GM18508 (cell line): Measurements from ENCODE around the gene ANKRD42.

Experiments used
- ATAC-seq: cut with Tn5 transposase; IDR thresholded peaks from one replicate; pipeline ENCODE4 v1.9.1; 2021; ENCODE audit warnings: moderate number of reproducible peaks; ENCODE audit not compliant: insufficient read depth, unreplicated experiment

The ANKRD42 gene

DNA sequence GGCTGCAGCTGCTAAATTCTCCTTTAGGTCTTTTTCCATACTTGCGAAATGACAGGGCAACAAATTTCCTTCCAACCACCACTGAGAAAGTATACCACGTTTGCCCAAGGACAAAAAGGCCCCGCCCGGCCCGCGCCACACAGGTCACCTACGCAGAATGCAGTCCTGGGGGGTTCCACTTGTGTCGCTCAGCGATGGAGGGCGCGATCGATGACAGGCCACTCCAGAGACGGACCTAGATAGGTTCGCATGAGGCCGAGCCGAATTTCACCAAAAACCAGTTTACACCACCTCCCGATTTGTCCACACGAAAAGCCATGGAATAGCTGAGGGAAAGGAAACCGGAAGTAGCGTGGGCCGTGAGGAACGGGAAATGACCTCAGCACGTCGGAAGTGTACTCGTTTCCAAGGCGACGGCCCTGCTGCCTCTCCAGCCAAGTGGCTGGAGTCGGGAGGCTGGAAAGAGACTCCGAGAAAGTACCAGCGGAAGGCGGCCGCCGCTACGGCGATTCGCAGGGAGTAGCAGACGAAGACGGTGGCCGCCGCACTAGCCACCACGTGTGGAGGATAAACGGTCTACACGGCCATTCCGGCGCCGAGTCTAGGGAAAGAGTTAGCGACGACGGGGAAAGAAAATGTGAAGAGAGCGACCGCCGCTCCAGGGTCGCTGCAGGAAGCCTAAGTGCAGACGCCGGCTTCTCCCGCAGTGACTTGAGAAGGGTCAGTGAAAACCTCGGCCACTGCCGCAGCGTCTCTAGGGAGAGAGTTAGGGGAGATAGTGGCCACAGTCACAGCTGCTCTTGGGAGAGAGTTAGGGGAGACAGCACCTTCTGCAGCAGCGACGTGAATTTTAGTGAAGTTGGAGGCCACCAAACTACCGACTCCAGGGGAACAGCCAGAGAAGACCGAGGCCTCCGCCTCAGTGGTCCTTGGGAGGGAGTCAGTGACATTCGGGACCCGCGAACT, at the start of gene ANKRD42:
ANKRD42 (plus strand) TSS at position 398 of the 966 bp plus-strand sequence. CDS start 959 bp downstream, outside the sequence.
- ATAC-seq: peak; percentile 79

DNA sequence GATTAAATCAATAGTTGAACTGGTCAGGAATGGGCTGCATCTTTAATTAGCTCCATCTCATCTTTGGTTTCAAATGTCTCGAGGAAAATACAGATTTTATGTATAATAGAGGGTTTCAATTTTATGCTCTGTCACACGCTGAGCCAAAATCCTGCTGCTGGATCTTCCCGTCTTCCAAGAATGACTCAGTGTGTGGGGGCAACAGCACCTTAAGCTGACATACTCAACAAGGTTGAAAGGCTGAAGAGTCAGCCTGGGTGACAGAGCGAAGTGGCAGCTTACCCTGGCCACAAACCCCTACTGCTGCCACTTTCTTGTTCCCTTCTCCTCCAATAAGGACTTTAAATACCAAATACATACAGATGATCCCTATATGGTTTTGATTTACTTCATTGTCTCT, 45.6 kb upstream of the ANKRD42 start:
- ATAC-seq: no peak

DNA sequence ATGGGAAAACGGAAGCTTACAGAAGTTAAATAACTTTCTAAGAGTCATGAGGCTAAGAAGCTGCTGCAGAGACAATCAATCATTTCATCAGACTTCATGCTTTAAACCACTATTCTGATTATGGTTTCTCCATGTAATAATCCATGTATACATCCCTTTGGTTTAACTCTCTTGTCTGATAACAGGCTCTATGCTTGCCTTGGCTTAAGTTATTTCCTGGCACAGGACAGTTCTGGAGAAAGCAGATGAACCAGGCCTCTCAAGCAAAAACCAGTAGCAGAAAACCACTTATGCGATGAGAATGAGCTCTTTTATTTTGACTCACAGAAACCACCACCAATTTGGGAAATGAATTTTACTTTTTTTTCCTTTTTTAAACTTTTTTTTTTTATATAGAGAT, 43.1 kb upstream of the ANKRD42 start:
- ATAC-seq: no peak

DNA sequence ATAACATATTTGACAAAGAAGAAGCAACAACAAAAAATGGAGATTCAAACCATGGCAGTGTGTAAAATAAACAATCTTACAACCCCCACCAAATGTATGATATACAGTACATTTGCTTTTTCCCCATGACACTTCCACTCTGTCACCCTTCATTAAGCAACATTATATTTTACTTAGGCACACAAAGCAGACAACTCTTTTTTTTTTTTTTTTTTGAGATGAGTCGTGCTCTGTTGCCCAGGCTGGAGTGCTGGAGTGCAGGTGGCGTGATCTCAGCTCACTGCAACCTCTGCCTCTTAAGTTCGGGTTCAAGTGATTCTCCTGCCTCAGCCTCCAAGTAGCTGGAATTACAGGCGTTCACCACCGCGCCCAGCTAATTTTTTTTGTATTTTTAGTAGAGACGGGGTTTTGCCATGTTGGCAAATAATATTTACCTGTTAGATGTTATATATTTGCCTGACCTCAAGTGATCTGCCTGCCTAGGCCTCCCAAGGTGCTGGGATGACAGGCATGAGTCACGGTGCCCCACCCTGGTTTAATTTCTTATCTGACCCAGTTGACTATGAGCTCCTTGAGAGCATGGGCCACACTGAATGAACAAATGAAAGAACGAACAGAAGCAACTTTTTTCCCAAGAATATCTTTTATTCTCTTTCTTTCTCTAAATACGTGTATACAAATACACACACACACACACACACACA, 42.1 kb upstream of the ANKRD42 start:
- ATAC-seq: no peak

DNA sequence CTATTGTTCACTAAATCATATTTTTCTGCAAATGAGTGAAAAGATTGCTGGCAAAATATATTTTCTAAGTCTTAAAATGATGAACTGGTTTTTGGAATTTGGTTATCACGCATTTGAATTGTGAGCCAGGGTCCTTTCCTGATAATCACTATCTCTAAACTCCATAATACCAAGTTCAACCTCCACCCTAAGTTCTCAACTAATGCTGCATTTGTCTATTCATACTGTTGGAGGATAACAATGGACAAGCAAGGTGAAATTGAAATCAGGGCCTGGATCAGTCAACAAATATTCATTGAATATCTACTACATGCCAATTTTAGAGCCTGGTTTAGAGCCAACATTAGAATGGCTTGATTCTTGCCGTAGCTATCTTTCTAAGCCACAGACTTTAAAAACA, 41.2 kb upstream of the ANKRD42 start:
- ATAC-seq: no peak

DNA sequence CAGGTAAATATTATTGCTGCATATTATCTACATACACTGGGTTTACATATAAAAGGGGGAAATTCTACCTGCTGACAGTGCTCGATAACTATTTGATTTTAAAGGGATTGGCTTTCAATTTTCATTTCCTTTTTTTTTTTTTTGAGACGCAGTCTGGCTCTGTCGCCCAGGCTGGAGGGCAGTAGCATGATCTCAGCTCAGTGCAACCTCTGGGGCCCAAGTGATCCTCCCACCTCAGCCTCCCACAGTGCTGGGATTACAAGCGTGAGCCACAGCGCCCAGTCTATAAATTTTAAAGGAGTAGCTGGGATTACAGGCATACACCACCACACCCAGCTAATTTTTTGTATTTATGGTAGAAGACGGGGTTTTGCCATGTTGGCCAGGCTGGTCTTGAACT, 39.7 kb upstream of the ANKRD42 start:
- no peak for ATAC-seq

DNA sequence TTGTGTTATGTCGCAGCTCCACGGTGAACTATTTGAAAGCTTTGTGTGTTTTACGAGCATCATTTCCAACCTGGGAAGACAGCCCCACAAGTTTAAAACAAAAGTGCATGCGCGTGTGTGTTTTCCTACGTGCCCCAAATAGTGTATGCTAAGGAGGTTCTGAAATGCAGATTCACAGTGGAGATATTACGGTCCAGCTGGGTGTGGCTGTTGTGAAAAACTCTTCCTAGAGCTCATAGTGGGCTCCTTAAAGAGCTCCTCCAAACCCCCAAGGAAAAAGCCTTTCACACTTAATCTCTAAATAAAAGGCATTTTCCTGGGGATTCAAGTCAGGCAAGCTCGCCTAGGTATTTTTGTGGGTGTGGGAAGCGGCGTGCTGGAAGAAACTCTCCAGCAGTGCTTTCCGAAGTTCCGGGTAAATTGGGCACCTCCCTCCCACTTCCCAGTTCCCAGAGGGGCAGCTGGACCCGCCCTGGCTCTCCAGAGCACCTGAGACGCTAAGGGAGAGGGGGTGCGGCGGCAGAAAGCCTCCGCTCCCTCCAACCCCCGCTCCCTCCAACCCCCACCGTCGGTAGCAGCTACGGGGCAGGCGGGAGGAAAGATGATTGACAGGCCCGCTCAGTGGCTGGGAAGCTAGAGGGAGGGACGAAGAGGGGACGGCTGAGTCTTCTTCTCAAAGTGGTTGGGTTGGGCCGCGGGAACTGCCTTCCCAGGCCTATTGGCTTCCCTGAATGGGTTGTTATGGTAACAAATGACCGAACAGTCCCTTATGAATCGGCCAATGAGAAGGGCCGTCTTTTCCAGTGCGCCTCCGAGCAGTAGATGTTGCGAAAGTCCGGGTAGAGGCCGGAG, 37.1 kb upstream of the ANKRD42 start:
- peak; percentile 96 for ATAC-seq

DNA sequence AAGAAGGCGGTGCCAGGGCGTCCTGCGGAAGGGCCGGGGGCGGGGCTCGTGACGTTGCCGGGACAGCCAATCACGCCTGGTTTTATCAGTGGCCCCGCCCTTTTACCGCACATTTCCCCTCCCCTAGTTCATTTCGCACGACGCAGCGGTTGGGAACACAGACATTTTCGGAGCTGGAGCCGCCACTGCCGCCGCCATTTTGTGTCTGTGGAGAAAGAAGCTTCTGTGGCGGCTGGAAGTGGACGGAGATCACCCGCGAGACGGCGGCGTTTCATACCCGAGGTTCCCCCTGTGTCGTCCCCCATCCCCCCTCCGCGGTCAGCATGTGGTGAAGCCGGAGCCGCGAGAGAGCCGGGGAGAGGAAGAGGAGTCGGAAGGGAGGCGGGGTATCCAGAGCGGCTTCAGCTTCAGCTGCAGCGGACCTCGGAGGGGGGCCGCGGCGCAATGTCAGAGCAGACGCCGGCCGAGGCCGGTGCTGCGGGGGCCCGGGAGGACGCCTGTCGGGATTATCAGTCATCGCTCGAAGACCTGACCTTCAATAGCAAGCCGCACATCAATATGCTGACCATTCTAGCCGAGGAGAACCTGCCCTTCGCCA, 36.4 kb upstream of the ANKRD42 start, which contains the start of gene PCF11:
PCF11 (plus strand) TSS at position 136 of the 598 bp plus-strand sequence; CDS start at position 445, 309 bp downstream.
- ATAC-seq: no peak

DNA sequence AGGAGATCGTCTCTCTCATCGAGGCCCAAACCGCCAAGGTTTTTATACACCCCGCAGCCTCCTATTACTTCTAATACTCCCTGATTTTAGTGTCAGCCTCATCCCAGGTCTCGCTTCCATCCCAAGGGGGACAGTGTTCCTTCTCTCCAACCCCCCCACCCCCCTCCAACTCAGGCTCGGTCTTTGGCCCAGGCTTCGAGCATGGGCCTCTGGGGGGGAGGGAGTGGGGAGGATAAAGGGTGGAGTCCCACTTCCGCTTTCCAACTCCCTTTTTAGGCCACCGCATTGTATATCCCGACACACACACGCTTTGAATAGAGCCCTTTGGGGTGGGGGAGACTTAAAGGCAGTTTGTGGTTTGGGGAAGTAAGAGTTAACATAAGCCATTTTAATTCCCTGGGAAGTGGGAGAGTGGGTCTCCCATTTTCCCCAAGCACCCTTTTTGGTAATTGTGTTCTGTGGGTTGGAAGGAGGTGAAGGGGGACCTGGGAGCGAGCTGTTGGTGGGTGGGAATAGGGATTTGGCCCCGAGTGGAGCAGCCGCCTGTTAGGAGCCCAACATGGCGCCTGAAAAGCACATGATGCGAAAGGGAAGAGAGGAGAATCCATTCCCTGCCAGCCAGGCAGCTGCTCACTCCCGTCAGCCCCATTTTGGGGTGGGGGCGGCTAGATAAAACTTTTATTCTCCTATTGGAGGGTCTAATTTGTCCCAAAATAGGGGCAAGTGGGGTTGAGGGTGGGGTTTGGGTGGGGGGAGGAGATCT, 35.7 kb upstream of the ANKRD42 start:
- no peak for ATAC-seq

DNA sequence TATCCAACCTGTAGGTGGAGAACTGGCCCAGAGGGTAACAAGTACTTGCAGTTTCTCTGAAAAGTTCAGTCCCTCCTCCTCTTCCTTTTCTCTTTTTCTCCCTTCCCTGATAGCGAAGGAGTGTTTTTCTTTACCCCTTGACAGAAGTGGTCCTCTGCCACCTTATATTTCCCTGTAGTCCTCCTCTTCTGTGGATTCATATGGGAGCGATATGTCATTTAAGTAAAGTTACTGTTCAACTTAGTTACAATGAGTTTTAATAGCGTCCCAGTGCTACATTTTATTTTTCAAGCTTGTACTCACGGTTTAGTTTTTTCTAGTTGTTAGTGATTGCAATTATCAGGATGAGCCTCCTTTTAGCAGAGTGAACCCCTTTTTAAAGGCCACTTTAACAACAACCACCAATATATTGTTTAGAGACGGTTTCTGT, 35.1 kb upstream of the ANKRD42 start:
- ATAC-seq: no peak

DNA sequence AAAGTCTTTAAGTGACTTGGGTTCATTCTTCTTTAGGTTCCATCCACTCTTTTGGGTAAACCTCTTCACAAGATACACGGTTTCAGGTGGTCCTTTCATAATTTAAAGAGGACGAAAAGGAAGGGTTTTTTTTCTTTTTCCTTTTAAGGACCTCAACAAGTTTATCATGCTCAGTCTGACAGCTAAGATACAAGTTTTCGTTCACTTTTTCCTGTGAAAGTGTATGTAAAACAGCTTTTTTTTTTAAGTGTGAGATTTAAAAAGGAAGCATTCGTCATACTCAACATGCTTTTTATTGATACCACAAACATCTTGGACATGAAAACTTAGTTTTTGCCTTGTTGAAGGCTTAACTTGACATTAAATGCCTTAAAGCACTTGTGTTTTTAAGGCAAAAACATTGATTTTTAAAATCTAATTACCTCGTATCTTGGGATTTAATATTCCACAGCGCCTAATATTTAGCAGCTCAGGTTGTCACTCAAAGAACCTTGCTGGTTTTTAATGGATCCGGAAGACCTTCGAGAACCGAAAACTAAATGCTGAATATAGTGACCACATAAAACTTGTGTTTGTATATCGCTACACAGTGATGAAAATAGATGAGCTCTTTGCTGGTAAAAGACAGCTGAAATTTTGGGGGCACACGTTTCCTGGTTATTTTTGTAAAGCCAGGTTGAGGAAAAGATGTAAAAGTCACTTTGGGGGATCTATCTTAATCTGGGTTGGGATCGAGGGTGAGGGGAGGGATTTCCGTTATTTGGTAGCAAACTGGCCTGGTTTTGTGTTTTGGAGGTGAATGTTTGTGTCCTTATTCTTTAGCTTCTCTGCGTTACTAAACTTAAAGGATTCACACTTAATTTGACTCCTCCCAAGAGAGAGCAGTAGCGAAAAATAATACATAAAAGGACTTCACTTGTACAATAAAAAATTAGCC, 34.3 kb upstream of the ANKRD42 start:
- ATAC-seq: no peak

DNA sequence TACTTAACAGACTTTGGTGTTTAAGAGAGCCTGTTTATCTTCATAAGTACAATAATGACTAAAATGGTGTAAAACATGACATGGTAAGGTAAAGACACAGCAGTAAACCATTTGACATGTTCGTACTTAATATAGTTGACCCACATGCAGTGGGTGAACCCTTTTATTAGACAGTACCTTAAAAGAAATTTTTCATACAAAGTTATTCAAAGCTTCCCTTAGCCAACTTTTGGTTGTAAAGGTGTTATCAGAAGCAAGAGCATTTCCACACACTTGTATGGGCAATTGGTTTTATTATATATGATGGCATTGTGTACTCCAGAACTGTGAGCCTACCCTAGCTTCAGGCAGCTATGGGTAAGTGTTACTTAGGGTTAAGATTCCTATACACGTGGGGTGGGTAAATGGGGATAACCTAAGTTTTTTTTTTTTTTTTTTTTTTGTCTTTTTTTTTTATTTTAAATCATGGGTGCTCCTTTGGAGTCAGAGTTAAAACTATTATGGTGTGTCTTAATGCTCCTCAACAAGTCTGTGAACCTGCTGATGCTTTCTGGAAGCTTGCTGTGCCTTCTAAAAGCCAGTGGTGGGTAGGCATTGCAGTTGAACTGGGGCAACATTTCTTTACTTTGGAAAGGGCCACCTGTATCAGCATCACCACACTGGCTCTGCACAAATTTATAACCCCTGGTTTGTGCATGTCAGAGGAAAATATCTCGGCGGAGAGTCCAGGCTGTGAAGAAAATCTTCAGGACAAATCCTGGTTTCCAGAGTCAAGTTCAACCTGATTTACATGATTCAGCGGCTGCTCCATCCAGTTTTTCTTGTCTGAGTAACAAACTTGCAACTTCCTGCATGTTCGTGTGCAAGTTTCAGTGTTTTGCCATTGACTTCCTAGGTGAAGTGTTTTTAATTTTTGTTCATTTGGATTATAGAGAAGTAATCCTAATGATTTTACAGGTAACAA, 33.3 kb upstream of the ANKRD42 start:
- ATAC-seq: no peak

DNA sequence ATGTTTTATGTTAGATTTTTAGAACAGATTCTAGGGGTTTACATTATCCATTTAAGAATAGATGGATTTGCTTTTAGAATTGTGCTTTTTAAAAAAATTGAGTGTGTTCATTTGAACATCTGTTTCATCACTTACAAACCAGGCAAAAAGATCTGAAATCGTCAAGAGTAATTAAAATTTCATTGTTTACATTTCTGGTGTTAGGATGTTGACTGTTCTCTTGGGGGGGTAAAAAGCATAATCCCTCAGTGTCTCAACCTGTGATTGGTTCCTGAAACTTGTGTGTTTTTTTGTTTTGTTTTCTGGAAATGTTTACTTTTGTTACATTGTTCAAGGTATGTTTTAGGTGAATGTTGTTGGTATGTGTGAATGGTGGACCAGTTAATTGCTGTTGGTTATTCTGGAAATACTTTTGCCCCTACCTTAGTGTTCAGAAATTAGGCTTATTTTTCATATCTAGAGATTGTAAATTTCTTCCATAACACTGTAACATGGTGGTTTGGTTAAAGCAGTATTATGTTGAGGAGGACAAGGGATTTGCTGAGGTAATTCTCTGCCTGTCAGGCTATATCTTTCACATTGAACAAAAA, 31.8 kb upstream of the ANKRD42 start:
- ATAC-seq: no peak

DNA sequence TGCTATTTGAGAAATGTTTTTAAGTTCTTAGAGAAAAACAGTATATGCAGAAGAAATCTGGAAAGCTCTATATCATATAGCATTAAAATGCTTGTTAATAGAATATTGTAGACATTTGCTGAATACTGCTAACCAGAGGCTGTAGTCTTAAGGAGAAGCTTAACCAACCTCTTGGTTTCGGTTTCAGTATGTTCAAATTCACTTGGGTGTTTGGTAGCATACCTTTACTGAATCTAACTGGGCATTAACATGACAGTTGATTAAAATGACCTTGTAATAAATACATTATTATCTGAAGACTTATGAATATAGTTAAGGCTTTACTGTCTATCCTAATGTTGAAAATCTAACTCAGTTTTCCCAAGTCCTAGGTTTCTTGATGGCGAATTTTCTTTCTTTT, 31.1 kb upstream of the ANKRD42 start:
- no peak for ATAC-seq

DNA sequence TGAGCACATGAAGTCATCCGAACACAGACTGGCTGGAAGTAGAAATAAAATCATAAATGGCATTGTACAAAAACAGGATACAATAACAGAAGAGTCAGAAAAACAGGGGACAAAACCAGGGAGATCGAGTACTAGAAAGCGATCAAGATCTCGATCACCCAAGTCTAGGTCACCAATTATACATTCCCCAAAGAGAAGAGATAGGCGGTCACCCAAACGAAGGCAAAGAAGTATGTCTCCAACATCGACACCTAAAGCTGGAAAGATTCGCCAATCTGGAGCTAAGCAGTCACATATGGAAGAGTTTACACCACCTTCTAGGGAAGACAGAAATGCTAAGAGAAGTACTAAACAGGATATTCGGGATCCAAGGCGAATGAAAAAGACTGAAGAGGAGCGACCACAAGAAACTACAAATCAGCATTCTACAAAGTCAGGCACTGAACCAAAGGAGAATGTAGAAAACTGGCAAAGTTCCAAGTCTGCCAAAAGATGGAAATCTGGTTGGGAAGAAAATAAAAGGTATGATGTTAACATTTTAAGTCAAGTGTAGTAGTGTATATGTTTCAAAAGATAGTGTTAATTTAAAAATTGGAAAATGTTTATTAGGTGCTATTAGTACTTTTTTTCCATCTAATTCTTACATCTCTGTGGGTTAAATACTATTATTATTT, 27.2 kb upstream of the ANKRD42 start:
- no peak for ATAC-seq

DNA sequence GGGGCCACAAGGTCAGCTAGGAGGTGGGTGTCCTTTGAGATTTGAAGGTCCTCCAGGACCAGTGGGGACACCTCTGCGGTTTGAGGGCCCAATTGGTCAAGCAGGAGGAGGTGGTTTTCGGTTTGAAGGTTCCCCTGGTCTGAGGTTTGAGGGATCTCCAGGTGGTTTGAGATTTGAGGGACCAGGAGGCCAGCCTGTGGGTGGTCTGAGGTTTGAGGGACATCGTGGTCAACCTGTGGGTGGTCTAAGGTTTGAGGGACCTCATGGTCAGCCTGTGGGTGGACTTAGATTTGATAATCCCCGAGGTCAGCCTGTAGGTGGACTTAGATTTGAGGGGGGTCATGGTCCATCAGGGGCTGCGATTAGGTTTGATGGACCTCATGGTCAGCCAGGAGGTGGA, 24.8 kb upstream of the ANKRD42 start:
- ATAC-seq: no peak
